HepG2 (cell line): ENCODE data around the gene PIK3C2B. TPM values are rescaled to one million over a fixed set of nuclear protein-coding genes. Genes with fewer than 3 reads are reported as not detected.

Experiments
- CREBL2 ChIP-seq: sonication (generic); formaldehyde crosslinking; IDR thresholded peaks from 2 replicates; pipeline ENCODE4 v1.8.1; 2023; ENCODE audit warnings: missing genetic modification reagents, mild to moderate bottlenecking, borderline replicate concordance
- DMTF1 ChIP-seq: sonication (generic); formaldehyde crosslinking; IDR thresholded peaks from 2 replicates; pipeline ENCODE4 v1.4.0; 2020; ENCODE audit warnings: mild to moderate bottlenecking, missing genetic modification reagents
- GATA4 ChIP-seq: sonication (generic); IDR thresholded peaks from 2 replicates; pipeline ENCODE4 v1.6.1; 2016; ENCODE audit warnings: antibody characterized with exemption, low read depth, borderline replicate concordance
- GPN1 ChIP-seq: sonication (generic); formaldehyde crosslinking; IDR thresholded peaks from 2 replicates; pipeline ENCODE4 v1.5.1; 2020; ENCODE audit warnings: missing genetic modification reagents, borderline replicate concordance
- LCORL ChIP-seq, 2 experiments: fragments of 450-650 bp in 1 of 2; sonication (generic) in 1 of 2; formaldehyde crosslinking in 1 of 2; IDR thresholded peaks; 2 replicates each; pipeline versions ENCODE4 v1.5.0 to v1.6.1; 2017 to 2020; ENCODE audit warnings: antibody characterized with exemption in 1 of 2, missing genetic modification reagents in 1 of 2
- MAX ChIP-seq: IDR thresholded peaks from 2 replicates; pipeline ENCODE4 v1.6.1; 2012; ENCODE audit warnings: inconsistent platforms
- NR3C1 ChIP-seq: sonication (generic); formaldehyde crosslinking; IDR thresholded peaks from 2 replicates; pipeline ENCODE4 v1.4.0; 2020; ENCODE audit warnings: missing genetic modification reagents
- PHB2 ChIP-seq: fragments of 450-650 bp; IDR thresholded peaks from 2 replicates; pipeline ENCODE4 v1.6.1; 2018; ENCODE audit not compliant: partially characterized antibody
- PRPF4 ChIP-seq: fragments of 200-400 bp; formaldehyde crosslinking; IDR thresholded peaks from 2 replicates; pipeline ENCODE4 v1.6.1; 2016; ENCODE audit warnings: low read length, low read depth; ENCODE audit not compliant: poor library complexity, severe bottlenecking
- REPIN1 ChIP-seq: sonication (generic); formaldehyde crosslinking; IDR thresholded peaks from 2 replicates; pipeline ENCODE4 v1.8.0; 2022; ENCODE audit warnings: missing genetic modification reagents, low read depth, mild to moderate bottlenecking, borderline replicate concordance
- ZMYM4 ChIP-seq: sonication (generic); formaldehyde crosslinking; IDR thresholded peaks from 2 replicates; pipeline ENCODE4 v1.8.1; 2023; ENCODE audit warnings: mild to moderate bottlenecking, missing genetic modification reagents
- ZNF143 ChIP-seq: sonication (generic); formaldehyde crosslinking; IDR thresholded peaks from 2 replicates; pipeline ENCODE4 v1.4.0; 2020; ENCODE audit warnings: missing genetic modification reagents
- ZNF24 ChIP-seq: fragments of 450-650 bp; IDR thresholded peaks from 2 replicates; pipeline ENCODE4 v1.6.1; 2017; ENCODE audit warnings: antibody characterized with exemption, mild to moderate bottlenecking
- ZNF501 ChIP-seq: sonication (generic); formaldehyde crosslinking; IDR thresholded peaks from 2 replicates; pipeline ENCODE4 v1.5.1; 2020; ENCODE audit warnings: mild to moderate bottlenecking, moderate library complexity, missing genetic modification reagents
- ZNF556 ChIP-seq: sonication (generic); formaldehyde crosslinking; IDR thresholded peaks from 2 replicates; pipeline ENCODE4 v1.4.0; 2020; ENCODE audit warnings: mild to moderate bottlenecking, missing genetic modification reagents, borderline replicate concordance
- ZNF570 ChIP-seq: sonication (generic); formaldehyde crosslinking; IDR thresholded peaks from 2 replicates; pipeline ENCODE4 v1.4.0; 2020; ENCODE audit warnings: mild to moderate bottlenecking, missing genetic modification reagents, borderline replicate concordance
- ZNF644 ChIP-seq: IDR thresholded peaks from 2 replicates; pipeline ENCODE4 v1.6.1; 2016; ENCODE audit warnings: low read depth
- ZSCAN12 ChIP-seq: sonication (generic); formaldehyde crosslinking; IDR thresholded peaks from 2 replicates; pipeline ENCODE4 v1.9.0; 2021; ENCODE audit warnings: mild to moderate bottlenecking, missing genetic modification reagents
- polyA plus RNA-seq, 8 experiments: library from polyadenylated mRNA; depleted of rRNA in 3 of 8; stranded (reverse) in 7 of 8; unstranded in 1 of 8; fragments of >200 nt; fragmentation: Illumina TruSeq in 4 of 8; extraction: Trizol in 4 of 8; gene quantifications; 2 replicates each; pipeline versions ENCODE4 v1.2.1 to v1.2.3, GENCODE V29; 2011 to 2016; ENCODE audit warnings: low read depth in 4 of 8, missing spikeins in 1 of 8, mixed read lengths in 1 of 8; ENCODE audit not compliant: insufficient read depth in 1 of 8
- total RNA-seq, 5 experiments: library from RNA; depleted of rRNA; stranded (reverse); fragments of >200 nt; fragmentation: Illumina TruSeq; extraction: Trizol; gene quantifications; 2 replicates each; pipeline ENCODE4 v1.2.3, GENCODE V29; 2016; ENCODE audit warnings: low read depth in 1 of 5
- TF ChIP-seq, protein P1 (sequence below): sonication (generic); formaldehyde crosslinking; IDR thresholded peaks from 2 replicates; pipeline ENCODE4 v1.4.0; 2020; ENCODE audit warnings: missing genetic modification reagents
- TF ChIP-seq, protein P2 (sequence below): sonication (generic); formaldehyde crosslinking; IDR thresholded peaks from 2 replicates; pipeline ENCODE4 v1.4.0; 2020; ENCODE audit warnings: mild to moderate bottlenecking, missing genetic modification reagents
- TF ChIP-seq, protein P3 (sequence below): sonication (generic); formaldehyde crosslinking; IDR thresholded peaks from 2 replicates; pipeline ENCODE4 v1.8.0; 2022; ENCODE audit warnings: mild to moderate bottlenecking, missing genetic modification reagents, borderline replicate concordance

The PIK3C2B gene
- total and polyA plus RNA-seq, 2 of the 13 experiments (the other 11 are each of a cell fraction or from before 2014, with no cell fraction given) = 3.4 to 4.5 TPM

GRCh38 chr1:204516180-204516879 lies 21.7 kb upstream of the PIK3C2B start, which contains the start of gene MDM4 (continued):
- TF ChIP-seq ZNF24 = peak; percentile 39
- 0 out of 2 replicates have a peak, but pooled peaks have one; percentile 9 for TF ChIP-seq ZNF644
- no peak for TF ChIP-seq NR3C1
- peak; percentile 95; the same call in 1 of the 2 replicates for TF ChIP-seq REPIN1
- peak; percentile 85 for TF ChIP-seq ZMYM4 (CRISPR knock-in tag)
- TF ChIP-seq ZNF501 (CRISPR knock-in tag) = peak; percentile 98
- TF ChIP-seq ZSCAN12 (CRISPR knock-in tag) = 0 out of 2 replicates have a peak, but pooled peaks have one; percentile 47
- no peak for TF ChIP-seq GATA4
- peak; percentile 93 for TF ChIP-seq ZNF556
- TF ChIP-seq, protein P1, sequence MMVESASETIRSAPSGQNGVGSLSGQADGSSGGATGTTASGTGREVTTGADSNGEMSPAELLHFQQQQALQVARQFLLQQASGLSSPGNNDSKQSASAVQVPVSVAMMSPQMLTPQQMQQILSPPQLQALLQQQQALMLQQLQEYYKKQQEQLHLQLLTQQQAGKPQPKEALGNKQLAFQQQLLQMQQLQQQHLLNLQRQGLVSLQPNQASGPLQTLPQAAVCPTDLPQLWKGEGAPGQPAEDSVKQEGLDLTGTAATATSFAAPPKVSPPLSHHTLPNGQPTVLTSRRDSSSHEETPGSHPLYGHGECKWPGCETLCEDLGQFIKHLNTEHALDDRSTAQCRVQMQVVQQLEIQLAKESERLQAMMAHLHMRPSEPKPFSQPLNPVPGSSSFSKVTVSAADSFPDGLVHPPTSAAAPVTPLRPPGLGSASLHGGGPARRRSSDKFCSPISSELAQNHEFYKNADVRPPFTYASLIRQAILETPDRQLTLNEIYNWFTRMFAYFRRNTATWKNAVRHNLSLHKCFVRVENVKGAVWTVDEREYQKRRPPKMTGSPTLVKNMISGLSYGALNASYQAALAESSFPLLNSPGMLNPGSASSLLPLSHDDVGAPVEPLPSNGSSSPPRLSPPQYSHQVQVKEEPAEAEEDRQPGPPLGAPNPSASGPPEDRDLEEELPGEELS (CRISPR knock-in tag) = peak; percentile 45
- peak; percentile 87; the same call in 1 of the 2 replicates for TF ChIP-seq CREBL2 (CRISPR knock-in tag)
- peak; percentile 95 for TF ChIP-seq PRPF4
- TF ChIP-seq, protein P2, sequence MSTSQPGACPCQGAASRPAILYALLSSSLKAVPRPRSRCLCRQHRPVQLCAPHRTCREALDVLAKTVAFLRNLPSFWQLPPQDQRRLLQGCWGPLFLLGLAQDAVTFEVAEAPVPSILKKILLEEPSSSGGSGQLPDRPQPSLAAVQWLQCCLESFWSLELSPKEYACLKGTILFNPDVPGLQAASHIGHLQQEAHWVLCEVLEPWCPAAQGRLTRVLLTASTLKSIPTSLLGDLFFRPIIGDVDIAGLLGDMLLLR = peak; percentile 83
- TF ChIP-seq PHB2 = no peak
- TF ChIP-seq, protein P3, sequence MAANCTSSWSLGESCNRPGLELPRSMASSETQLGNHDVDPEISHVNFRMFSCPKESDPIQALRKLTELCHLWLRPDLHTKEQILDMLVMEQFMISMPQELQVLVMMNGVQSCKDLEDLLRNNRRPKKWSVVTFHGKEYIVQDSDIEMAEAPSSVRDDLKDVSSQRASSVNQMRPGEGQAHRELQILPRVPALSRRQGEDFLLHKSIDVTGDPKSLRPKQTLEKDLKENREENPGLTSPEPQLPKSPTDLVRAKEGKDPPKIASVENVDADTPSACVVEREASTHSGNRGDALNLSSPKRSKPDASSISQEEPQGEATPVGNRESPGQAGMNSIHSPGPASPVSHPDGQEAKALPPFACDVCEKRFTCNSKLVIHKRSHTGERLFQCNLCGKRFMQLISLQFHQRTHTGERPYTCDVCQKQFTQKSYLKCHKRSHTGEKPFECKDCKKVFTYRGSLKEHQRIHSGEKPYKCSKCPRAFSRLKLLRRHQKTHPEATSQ = peak; percentile 82; the same call in 1 of the 2 replicates
- TF ChIP-seq LCORL (IDR thresholded peaks at IDR 0.05) = peak; percentile 58
- peak; percentile 62 for TF ChIP-seq LCORL (CRISPR knock-in tag; IDR thresholded peaks at IDR 0.05)
- TF ChIP-seq MAX = peak; percentile 84
- TF ChIP-seq ZNF143 = peak; percentile 65; the same call in 1 of the 2 replicates
- no peak for TF ChIP-seq DMTF1 (CRISPR knock-in tag)
- TF ChIP-seq GPN1 = no peak
- no peak; the same call in 1 of the 2 replicates for TF ChIP-seq ZNF570
